ENCODE measurements around the gene MCTP1. TPM values are rescaled to one million over a fixed set of nuclear protein-coding genes. Genes with fewer than 3 reads are reported as not detected.

MCTP1 gene
- total RNA-seq, 4 donors from 2014 or later, result 5.4 to 22.1 (median 5.8) TPM

DNA sequence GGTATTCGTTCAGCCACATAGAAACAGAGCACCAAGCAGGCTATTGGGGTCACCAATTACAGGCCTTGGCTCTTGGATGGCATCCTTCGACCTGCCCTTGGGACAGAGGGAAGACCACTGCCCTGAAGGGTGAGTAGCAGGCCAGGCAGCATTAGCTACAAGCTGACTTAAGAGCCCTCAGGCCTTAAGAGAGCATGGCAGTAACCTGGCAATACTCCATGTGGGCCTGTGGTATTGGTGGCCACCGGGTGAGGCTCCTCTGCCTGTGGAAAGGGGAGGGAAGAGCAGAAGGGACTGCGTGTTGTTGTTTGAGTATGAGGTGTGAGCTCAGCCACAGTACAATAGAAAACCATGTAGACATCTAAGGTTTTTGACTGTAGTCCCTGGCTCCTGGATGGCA, 170.6 kb downstream of the MCTP1 start:
- no peak for TF ChIP-seq POLR2A (IDR thresholded peaks at IDR 0.05)
- TF ChIP-seq, protein P1, sequence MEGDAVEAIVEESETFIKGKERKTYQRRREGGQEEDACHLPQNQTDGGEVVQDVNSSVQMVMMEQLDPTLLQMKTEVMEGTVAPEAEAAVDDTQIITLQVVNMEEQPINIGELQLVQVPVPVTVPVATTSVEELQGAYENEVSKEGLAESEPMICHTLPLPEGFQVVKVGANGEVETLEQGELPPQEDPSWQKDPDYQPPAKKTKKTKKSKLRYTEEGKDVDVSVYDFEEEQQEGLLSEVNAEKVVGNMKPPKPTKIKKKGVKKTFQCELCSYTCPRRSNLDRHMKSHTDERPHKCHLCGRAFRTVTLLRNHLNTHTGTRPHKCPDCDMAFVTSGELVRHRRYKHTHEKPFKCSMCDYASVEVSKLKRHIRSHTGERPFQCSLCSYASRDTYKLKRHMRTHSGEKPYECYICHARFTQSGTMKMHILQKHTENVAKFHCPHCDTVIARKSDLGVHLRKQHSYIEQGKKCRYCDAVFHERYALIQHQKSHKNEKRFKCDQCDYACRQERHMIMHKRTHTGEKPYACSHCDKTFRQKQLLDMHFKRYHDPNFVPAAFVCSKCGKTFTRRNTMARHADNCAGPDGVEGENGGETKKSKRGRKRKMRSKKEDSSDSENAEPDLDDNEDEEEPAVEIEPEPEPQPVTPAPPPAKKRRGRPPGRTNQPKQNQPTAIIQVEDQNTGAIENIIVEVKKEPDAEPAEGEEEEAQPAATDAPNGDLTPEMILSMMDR (IDR thresholded peaks at IDR 0.05 in 4 of 5, conservative IDR thresholded peaks at IDR 0.05 in 1 of 5), result no peak
- no peak overlapping the region for H3K4me3 ChIP-seq
- ATAC-seq, result no peak
- no peaks in the 10 kb centered on the region for H3K27me3 ChIP-seq
- H3K9me3 ChIP-seq, result no peaks in the 10 kb centered on the region
- no peak for DNase-seq
- intact Hi-C loops (cut with DNase I; ENCODE audit: low total_unique reads) (no loop called here), in situ Hi-C loops (cut with MboI; ENCODE audit: low sequenced_read_pairs in 4 of 4) (no loop called here)
- H3K27ac ChIP-seq, result no peak overlapping the region
- no peaks in the 10 kb centered on the region for H3K4me1 ChIP-seq
- no peaks in the 10 kb centered on the region for H3K36me3 ChIP-seq

DNA sequence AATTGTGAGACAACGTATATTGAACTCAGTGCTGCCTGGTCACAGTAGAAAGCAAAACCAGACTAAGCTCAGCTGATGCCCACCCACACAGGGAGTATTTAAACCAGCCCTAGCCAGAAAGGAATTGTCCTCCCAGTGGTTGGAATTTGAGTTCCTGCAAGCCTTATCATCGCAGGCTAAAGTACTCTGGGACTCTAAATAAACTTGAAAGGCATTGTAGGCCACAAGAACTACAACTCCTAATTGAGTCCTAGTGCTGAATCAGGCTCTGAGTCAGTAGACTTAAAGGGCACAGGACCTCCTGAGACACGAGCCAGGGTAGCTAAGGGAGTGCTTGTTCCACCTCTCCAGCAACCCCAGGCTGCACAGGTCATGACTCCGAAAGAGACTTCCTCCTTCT, 171.4 kb downstream of the MCTP1 start:
- in situ Hi-C loops (cut with MboI; ENCODE audit: low sequenced_read_pairs in 4 of 4) (no loop called here), intact Hi-C loops (cut with DNase I; ENCODE audit: low total_unique reads) (no loop called here)
- Histone ChIP-seq H3K4me1 (no peaks in the 10 kb centered on the region), H3K4me3 (no peak overlapping the region), H3K36me3 (no peaks in the 10 kb centered on the region), H3K27me3 (no peaks in the 10 kb centered on the region), H3K27ac (no peak overlapping the region), H3K9me3 (no peaks in the 10 kb centered on the region)
- TF ChIP-seq, protein P1 (IDR thresholded peaks at IDR 0.05 in 4 of 5, conservative IDR thresholded peaks at IDR 0.05 in 1 of 5), result no peak
- TF ChIP-seq POLR2A (IDR thresholded peaks at IDR 0.05), result no peak
- ATAC-seq, result no peak
- DNase-seq, result no peak

DNA sequence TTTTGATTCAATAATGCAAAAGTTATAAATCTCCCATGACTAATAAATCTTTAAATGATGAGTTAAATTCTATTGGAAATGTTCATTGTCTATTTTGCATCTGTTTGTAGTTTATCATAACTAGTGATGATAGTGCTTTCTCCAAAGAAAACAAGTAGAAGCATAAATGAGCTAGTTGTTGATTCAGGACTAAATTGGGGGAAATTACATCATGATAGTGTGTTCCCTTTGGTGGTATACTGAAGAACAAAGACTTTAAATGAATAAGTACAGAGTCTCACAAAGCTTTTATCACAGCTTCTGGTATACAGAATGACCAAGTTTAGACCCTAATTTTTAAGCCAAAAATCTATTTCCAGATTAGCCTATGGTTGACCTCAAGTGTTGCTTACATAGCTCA, 173.8 kb downstream of the MCTP1 start:
- Histone ChIP-seq H3K27ac (no peak overlapping the region), H3K4me1 (no peaks in the 10 kb centered on the region), H3K4me3 (no peak overlapping the region), H3K36me3 (no peaks in the 10 kb centered on the region), H3K27me3 (no peaks in the 10 kb centered on the region), H3K9me3 (no peaks in the 10 kb centered on the region)
- in situ Hi-C loops (cut with MboI; ENCODE audit: low sequenced_read_pairs in 4 of 4) (no loop called here), intact Hi-C loops (cut with DNase I; ENCODE audit: low total_unique reads) (no loop called here)
- no peak for ATAC-seq
- TF ChIP-seq, protein P1 (IDR thresholded peaks at IDR 0.05 in 4 of 5, conservative IDR thresholded peaks at IDR 0.05 in 1 of 5), result no peak
- no peak for TF ChIP-seq POLR2A (IDR thresholded peaks at IDR 0.05)
- no peak for DNase-seq

DNA sequence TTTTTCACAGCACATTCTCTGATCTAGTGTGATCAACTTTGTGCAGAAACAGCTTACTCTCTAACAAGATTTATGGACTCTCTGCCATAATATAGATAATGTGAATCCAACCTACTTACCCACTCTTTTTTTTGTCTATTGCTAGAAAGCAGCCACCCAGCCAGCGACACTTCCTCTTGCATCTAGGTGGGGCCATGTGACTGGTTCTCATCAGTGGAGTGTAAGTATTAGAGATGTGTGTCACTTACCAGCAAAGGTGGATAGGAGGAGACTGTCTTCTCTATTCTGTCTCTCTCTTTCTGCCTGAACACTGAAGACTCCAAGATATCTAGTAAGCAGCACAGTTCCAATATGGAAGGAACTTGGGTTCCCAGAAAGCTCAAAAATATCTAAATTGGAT, 174.8 kb downstream of the MCTP1 start:
- H3K4me1 ChIP-seq, result no peaks in the 10 kb centered on the region
- H3K27me3 ChIP-seq, result no peaks in the 10 kb centered on the region
- DNase-seq (no peak), ATAC-seq (no peak)
- no peaks in the 10 kb centered on the region for H3K36me3 ChIP-seq
- intact Hi-C loops (cut with DNase I; ENCODE audit: low total_unique reads) (no loop called here), in situ Hi-C loops (cut with MboI; ENCODE audit: low sequenced_read_pairs in 4 of 4) (no loop called here)
- H3K4me3 ChIP-seq, result no peak overlapping the region
- no peaks in the 10 kb centered on the region for H3K9me3 ChIP-seq
- TF ChIP-seq, protein P1 (IDR thresholded peaks at IDR 0.05 in 4 of 5, conservative IDR thresholded peaks at IDR 0.05 in 1 of 5), result no peak
- no peak for TF ChIP-seq POLR2A (IDR thresholded peaks at IDR 0.05)
- no peak overlapping the region for H3K27ac ChIP-seq

DNA sequence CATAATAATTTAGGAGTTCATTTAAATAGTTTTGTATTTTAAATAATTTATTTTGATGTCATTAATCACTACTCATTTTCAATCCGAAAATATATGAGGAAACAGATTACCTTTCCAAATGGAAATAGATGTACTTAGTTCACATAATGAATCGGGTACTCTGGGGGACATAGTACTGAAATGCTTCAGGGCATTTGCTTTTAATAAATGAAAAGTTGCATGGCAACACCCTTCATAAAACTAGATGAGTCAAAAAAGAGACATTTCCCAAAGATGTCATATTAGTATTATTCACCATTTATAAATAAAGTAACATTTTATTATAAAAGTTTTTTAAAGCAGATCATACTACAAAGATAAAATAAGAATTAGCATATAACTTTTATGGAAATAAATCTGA, 177.8 kb downstream of the MCTP1 start:
- Histone ChIP-seq H3K9me3 (no peaks in the 10 kb centered on the region), H3K4me3 (no peak overlapping the region), H3K27me3 (no peaks in the 10 kb centered on the region), H3K27ac (no peak overlapping the region), H3K4me1 (no peaks in the 10 kb centered on the region), H3K36me3 (no peaks in the 10 kb centered on the region)
- in situ Hi-C loops (cut with MboI; ENCODE audit: low sequenced_read_pairs in 4 of 4), result no loop called here
- intact Hi-C loops (cut with DNase I; ENCODE audit: low total_unique reads), result no loop called here
- ATAC-seq (no peak), DNase-seq (no peak)
- TF ChIP-seq, protein P1 (IDR thresholded peaks at IDR 0.05 in 4 of 5, conservative IDR thresholded peaks at IDR 0.05 in 1 of 5), result no peak
- TF ChIP-seq POLR2A (IDR thresholded peaks at IDR 0.05), result no peak
